ENCODE data around the gene MAG.

The MAG gene

GRCh38 chr19:35315883-35316282 is 23.9 kb downstream of the MAG start:
- no peak for DNase-seq (ENCODE audit: low read depth in 2 of 2, low spot score in 1 of 2)

GRCh38 chr19:35316560-35316959 is 24.6 kb downstream of the MAG start:
- DNase-seq (ENCODE audit: low read depth in 2 of 2, low spot score in 1 of 2), result no peak

DNA sequence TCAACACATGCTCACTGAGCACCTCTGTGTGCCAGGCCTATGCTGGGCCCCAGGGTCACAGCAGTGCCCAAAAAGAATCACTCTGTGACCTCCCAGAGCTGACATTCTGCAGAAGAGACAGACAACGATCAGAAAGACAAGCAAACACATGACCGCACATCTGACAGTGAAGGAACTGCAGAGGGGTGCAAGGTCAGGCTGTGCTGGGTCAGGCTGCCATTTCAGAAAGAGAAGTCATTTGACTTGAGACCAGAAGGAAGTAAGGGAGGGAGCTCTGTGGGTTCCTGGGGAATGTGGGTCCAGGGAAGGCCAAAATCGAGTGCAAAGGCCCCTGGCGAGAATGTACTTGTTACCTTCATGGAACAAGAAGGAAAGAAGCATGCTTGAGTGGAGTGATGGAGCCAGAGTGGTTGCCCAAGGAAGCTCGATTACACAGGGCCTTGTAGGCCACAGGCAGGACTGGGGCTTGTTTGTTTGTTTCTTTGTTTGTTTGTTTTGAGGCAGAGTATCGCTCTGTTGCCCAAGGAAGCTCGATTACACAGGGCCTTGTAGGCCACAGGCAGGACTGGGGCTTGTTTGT is 25.6 kb downstream of the MAG start:
- DNase-seq (ENCODE audit: low read depth in 2 of 2, low spot score in 1 of 2), result no peak

GRCh38 chr19:35318679-35319448 is 26.9 kb downstream of the MAG start:
- DNase-seq (ENCODE audit: low read depth in 2 of 2, low spot score in 1 of 2), result no peak

DNA sequence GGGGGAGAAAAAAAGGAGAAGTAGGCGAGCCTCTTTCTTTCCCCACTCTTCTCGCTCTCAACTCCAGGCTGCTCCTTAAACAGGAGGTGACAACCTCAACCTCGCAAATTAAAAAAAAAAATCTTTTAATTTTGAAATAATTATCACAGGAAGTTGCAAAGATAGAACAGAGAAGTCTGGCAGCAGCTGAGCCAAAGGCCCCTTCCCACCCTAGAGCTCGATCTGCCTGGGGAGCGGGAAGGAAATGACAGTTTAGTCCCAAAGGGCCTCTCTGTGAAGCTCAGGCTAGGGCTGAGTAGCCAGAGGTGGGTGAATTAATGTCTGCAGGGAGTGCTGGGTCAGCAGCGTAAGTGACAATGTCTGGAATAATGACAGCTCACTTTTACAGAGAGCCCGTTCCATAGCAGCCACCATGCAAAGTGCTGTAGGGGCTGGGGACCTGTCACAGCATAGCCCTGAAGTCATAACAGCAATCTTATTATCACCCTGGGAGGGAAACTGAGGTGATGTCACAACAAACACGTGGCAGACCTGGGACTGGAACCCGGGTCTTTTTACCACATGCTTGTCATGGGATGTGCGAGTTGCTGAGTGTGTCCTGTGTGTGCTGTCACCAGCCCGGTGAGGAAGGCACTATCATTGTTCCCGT is 28.2 kb downstream of the MAG start:
- DNase-seq (ENCODE audit: low read depth in 2 of 2, low spot score in 1 of 2), result no peak

GRCh38 chr19:35321291-35321690 is 29.3 kb downstream of the MAG start:
- no peak for DNase-seq (ENCODE audit: low read depth in 2 of 2, low spot score in 1 of 2)

DNA sequence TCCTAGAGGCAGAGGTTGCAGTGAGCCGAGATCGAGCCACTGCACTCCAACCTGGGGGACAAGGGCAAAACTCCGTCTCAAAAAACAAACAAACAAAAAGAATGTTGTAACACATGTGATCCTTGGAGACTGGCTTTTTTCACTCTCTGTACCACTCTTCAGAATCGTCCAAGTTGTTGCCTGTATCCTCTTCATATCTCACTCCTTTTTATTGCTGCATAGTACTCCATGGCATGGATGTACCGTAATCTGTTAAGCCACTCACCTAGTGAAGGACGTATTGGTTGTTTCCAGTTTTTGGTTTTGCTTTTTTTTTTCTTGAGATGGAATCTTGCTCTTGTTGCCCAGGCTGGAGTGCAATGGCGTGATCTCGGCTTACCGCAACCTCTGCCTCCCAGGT is 30.1 kb downstream of the MAG start:
- DNase-seq (ENCODE audit: low read depth in 2 of 2, low spot score in 1 of 2), result no peak

DNA sequence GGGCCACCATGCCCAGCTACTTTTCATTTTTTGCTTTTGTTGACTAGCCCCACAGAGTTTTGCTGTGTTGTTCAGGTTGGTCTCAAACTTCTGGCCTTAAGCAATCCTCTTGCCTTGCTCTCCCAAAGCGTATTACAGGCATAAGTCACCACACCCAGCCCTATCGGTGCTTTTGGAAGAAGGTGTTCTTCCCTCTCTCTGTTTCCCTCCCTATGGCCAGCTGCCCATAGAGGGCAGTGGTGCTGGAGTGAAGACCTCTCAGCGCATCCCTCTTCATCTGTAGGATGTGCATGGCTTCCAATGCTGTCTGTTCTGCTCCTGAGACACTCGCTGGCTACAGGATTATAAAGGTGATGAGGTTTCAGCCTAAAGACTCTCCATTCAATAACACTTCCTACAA is 35.7 kb downstream of the MAG start:
- DNase-seq (ENCODE audit: low read depth in 2 of 2, low spot score in 1 of 2), result no peak

GRCh38 chr19:35328851-35329285 is 36.9 kb downstream of the MAG start, which contains the start of gene CD22:
Gene CD22 (plus strand): TSS chr19:35329187. CDS start chr19:35332041, 2,854 bp downstream.
- DNase-seq (ENCODE audit: low read depth in 2 of 2, low spot score in 1 of 2), result no peak

GRCh38 chr19:35329323-35329722 is 37.4 kb downstream of the MAG start:
- no peak for DNase-seq (ENCODE audit: low read depth in 2 of 2, low spot score in 1 of 2)

DNA sequence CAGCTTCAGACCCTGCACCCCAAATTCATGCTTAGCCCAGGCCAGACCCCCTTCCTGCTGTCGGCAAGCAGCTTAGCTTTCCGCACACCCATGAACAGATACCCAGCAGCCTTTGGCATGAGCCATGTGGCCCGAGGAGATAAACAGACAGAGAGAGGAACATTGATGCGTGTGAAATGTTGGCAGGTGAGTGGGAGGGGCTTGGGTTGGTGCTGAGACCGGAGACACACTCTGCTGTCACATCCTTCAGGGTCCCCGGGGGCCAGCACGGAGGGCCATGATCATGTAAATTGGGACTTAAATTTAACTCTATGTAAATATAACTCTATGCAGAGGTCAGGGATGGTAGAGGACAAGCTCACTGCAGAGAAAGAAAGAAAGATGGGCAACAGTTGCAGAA is 38.5 kb downstream of the MAG start:
- DNase-seq (ENCODE audit: low read depth in 2 of 2, low spot score in 1 of 2), result no peak

DNA sequence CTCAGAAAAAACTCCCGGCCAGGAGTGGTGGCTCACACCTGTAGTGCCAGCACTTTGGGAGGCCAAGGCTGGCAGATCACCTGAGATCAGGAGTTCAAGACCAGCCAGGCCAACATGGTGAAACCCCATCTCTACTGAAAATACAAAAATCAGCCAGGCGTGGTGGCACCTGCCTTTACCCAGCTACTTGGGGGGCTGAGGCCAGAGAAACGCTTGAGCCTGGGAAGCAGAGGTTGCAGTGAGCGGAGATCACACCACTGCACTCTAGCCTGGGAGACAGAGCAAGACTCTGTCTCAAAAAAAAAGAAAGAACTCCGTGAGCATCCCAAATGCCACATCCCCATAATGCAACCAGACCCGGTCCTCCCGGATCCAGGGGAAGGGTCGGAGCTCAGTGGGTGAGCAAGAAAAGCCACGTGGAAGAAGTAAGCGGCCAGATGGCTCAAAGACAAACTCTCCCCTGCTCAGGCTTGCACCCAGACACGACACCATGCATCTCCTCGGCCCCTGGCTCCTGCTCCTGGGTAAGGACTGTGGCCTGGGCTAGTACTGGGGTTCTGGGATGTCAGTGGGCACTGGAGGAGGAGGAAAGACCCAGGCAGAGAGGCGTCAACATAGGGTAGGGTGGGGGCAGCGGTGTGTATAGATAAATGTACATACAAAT is 39.7 kb downstream of the MAG start:
- no peak for DNase-seq (ENCODE audit: low read depth in 2 of 2, low spot score in 1 of 2)

- no peak for DNase-seq (ENCODE audit: low read depth in 2 of 2, low spot score in 1 of 2)
These were observed 40.9 kb downstream of the MAG start for GRCh38 chr19:35332817-35333216.

DNA sequence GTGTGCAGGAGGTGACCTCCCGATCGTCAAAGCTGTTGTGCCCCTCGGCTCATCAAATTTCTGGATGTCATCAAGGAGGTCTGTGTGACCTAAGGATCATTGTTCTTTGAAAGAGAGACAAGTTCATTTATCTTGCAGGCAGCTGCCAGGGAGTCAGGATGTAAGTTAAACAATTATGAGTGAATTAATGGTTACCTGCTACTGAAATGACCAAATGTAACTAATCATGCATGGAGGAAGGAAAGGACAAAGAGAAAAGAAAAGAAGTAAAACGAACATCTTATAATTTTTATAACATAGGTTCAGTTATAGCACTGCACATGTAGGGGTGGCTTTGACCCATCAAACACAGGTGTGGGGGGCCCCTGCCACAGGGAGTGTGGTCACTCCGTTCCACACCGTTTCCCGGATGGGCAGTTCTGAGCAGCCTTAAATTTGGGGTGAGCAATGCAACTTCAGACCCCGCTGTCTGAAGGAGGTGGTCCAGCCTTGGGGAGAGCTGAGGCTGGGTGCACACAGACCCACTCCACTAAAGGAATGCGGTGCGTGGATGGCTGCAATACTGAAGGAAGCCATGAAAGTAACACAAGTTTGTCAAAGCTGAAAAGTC is 42.3 kb downstream of the MAG start:
- no peak for DNase-seq (ENCODE audit: low read depth in 2 of 2, low spot score in 1 of 2)

DNA sequence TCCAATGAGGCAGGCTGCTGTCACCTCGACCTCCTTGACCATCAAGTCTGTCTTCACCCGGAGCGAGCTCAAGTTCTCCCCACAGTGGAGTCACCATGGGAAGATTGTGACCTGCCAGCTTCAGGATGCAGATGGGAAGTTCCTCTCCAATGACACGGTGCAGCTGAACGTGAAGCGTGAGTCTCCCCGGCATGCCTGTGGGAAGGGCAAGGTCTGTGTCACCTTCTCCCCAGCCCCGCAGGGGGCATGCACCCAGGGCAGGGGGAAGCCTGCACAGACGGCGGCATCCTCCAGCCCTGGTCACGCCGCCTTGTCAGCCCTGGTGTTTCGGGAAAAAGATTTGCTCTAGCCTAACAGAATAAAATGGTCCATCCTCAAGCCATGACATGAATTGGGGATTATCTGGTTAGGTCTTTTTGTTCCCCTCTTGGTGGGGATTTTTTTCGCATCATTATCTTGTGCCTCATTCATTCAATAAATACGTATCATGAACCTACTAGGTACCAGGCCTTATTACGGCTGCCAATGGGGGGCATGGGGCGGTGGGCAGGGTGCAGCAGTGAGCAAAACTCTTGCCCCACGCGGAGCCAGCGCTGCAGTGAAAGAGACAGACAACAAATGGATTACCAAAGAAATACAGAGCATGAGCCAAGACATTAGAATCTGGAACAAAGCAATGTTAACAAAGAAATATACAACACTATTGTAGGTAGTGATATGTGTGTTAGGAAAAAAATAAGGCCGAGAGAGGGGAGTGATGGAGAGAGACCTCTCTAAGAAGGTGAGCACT is 44.4 kb downstream of the MAG start:
- no peak for DNase-seq (ENCODE audit: low read depth in 2 of 2, low spot score in 1 of 2)

DNA sequence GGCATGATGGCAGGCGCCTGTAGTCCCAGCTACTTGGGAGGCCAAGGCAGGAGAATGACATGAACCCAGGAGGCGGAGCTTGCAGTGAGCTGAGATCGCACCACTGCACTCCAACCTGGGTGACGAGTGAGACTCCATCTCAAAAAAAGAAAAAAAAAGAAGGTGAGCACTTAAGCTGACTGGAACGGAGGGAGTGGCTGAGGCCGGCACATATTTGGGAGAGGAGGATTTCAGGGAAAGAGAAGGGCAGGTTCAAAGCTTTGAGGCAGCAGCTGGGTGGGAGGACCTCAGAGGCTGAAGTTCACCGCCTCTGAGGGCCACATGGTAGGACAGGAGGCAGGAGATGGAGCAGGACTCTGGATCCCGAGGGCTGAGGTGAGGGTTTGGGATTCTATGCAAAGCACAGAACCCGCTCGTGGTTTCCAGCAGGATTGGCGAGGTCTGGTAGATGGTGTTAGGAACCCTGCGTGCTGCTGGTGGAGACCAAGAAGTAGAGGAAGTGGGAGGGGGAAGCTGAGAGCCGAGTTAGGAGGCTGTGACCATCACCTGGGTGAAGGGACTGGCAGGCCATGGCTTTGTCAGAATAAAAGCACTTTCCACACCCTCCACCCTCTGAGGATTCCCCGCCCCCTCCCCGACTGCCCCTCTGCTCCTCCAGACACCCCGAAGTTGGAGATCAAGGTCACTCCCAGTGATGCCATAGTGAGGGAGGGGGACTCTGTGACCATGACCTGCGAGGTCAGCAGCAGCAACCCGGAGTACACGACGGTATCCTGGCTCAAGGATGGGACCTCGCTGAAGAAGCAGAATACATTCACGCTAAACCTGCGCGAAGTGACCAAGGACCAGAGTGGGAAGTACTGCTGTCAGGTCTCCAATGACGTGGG is 45.4 kb downstream of the MAG start:
- no peak for DNase-seq (ENCODE audit: low read depth in 2 of 2, low spot score in 1 of 2)

GRCh38 chr19:35337984-35338296 is 46.0 kb downstream of the MAG start:
- no peak for DNase-seq (ENCODE audit: low read depth in 2 of 2, low spot score in 1 of 2)

DNA sequence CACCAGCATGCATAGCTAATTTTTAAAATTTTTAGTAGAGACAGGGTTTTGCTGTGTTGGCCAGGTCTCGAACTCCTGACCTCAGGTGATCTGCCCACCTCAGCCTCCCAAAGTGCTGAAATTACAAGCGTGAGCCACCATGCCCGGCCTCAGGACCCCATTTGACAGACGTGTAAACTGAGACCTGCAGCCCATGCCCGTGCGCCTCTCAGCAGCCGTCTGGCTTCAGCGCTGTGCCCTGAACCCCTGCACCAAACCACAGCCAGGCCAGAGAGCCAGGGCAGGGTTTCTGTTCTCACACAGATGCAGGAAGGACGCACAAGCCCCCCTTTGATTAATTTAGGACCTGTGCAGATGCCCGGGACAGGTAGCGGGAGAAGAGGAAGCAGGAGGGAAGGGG is 48.5 kb downstream of the MAG start:
- DNase-seq (ENCODE audit: low read depth in 2 of 2, low spot score in 1 of 2), result no peak

- DNase-seq (ENCODE audit: low read depth in 2 of 2, low spot score in 1 of 2), result no peak
These were observed 49.0 kb downstream of the MAG start for GRCh38 chr19:35341006-35341405.

Data from stimulated activated CD8-positive, alpha-beta memory T cell treated with anti-CD3 and anti-CD28 coated beads, Interleukin-4, amount 100 ng/mL, for 4 hours (primary cell).